Measurements from ENCODE around the gene MDC1. TPM values are rescaled to one million over a fixed set of nuclear protein-coding genes. Genes with fewer than 3 reads are reported as not detected.
A peak's percentile ranks its signal among the peaks of the same experiment; 100 is the strongest.

The MDC1 gene
- total and polyA plus RNA-seq, 2 of the 13 experiments (the other 11 are each of a cell fraction or from before 2014, with no cell fraction given) = 8.4 to 14.0 TPM

- TF ChIP-seq SOX6 (IDR thresholded peaks at IDR 0.05) (no peak), SOX6 (CRISPR knock-in tag; IDR thresholded peaks at IDR 0.05) (peak; percentile 99), ZNF296 (CRISPR knock-in tag; conservative IDR thresholded peaks at IDR 0.05) (no peak; the same call in 1 of the 2 replicates), SMARCE1 (IDR thresholded peaks at IDR 0.05; ENCODE audit: borderline replicate concordance) (no peak), TARDBP (CRISPR knock-in tag; IDR thresholded peaks at IDR 0.05) (peak; percentile 97), NCOA1 (CRISPR knock-in tag; IDR thresholded peaks at IDR 0.05) (no peak), ARNT2 (CRISPR knock-in tag; IDR thresholded peaks at IDR 0.05; ENCODE audit: low read depth) (no peak; the same call in 1 of the 2 replicates), GLI4 (CRISPR knock-in tag; IDR thresholded peaks at IDR 0.05; ENCODE audit: borderline replicate concordance) (peak; percentile 84; the same call in 1 of the 2 replicates), U2AF2 (IDR thresholded peaks at IDR 0.05; ENCODE audit: low read depth, low read length) (no peak), AFF4 (CRISPR knock-in tag; IDR thresholded peaks at IDR 0.05) (no peak), ARNTL (CRISPR knock-in tag; IDR thresholded peaks at IDR 0.05) (peak; percentile 91), STAG1 (CRISPR knock-in tag; IDR thresholded peaks at IDR 0.05) (no peak; the same call in 1 of the 2 replicates), POLR2AphosphoS2 (IDR thresholded peaks at IDR 0.05; ENCODE audit: low read depth, low read length) (no peak), ZBTB46 (CRISPR knock-in tag; IDR thresholded peaks at IDR 0.05; ENCODE audit: borderline replicate concordance) (0 out of 2 replicates have a peak, but pooled peaks have one; percentile 2), HNRNPL (IDR thresholded peaks at IDR 0.05; ENCODE audit: low read depth, low read length) (no peak), NFRKB (IDR thresholded peaks at IDR 0.05) (no peak; the same call in 1 of the 2 replicates), SNAI1 (CRISPR knock-in tag; IDR thresholded peaks at IDR 0.05; ENCODE audit: borderline replicate concordance) (no peak), CREB3 (CRISPR knock-in tag; IDR thresholded peaks at IDR 0.05) (no peak), ZFP82 (CRISPR knock-in tag; IDR thresholded peaks at IDR 0.05; ENCODE audit: borderline replicate concordance) (no peak), KDM1A (CRISPR knock-in tag; IDR thresholded peaks at IDR 0.05) (peak; percentile 94), ZBTB20 (CRISPR knock-in tag; IDR thresholded peaks at IDR 0.05; ENCODE audit: borderline replicate concordance, low read depth) (peak; percentile 78; the same call in 1 of the 2 replicates), ZNF253 (CRISPR knock-in tag; IDR thresholded peaks at IDR 0.05; ENCODE audit: borderline replicate concordance) (no peak), GFI1 (CRISPR knock-in tag; IDR thresholded peaks at IDR 0.05; ENCODE audit: borderline replicate concordance) (peak; percentile 33; the same call in 1 of the 2 replicates), ZNF790 (CRISPR knock-in tag; IDR thresholded peaks at IDR 0.05; ENCODE audit: borderline replicate concordance) (no peak)
Observed at GRCh38 chr6:30654798-30655742, 62.0 kb downstream of the MDC1 start (continued).

All from HepG2 (cell line).